HUES64 (cell line): ENCODE data around the gene PLA2G6.

Experiments used
- H3K27ac ChIP-seq: 2 replicates; pipeline ENCODE4 v1.7.0; 2013; ENCODE audit warnings: low read depth, low read length, inconsistent platforms
- H3K27me3 ChIP-seq: 2 replicates; pipeline ENCODE4 v1.6.1; 2013; ENCODE audit warnings: mild to moderate bottlenecking, low read length; ENCODE audit not compliant: insufficient read depth
- H3K36me3 ChIP-seq: 2 replicates; pipeline ENCODE4 v1.6.1; 2013; ENCODE audit warnings: mild to moderate bottlenecking, low read length; ENCODE audit not compliant: insufficient read depth
- H3K4me1 ChIP-seq: 2 replicates; pipeline ENCODE4 v1.6.1; 2013; ENCODE audit warnings: mild to moderate bottlenecking, low read length, moderate library complexity; ENCODE audit not compliant: insufficient read depth
- H3K4me3 ChIP-seq: 2 replicates; pipeline ENCODE4 v1.5.1; 2013; ENCODE audit warnings: mild to moderate bottlenecking, low read length, moderate library complexity
- H3K9ac ChIP-seq: 2 replicates; pipeline ENCODE4 v1.6.1; 2013; ENCODE audit warnings: mild to moderate bottlenecking, low read depth, low read length
- H3K9me3 ChIP-seq: 2 replicates; pipeline ENCODE4 v1.6.1; 2013; ENCODE audit warnings: low read depth, low read length; ENCODE audit not compliant: insufficient read depth
- WGBS: fragments of 150-250, 120-280 bp; methylation state at CpG from one replicate; pipeline ENCODE4 v1.1.7; 2013; ENCODE audit warnings: missing lambda C conversion rate; 5-methylcytosine and 5-hydroxymethylcytosine counted together

PLA2G6 gene

GRCh38 chr22:38174626-38175025 lies 7.0 kb downstream of the PLA2G6 start:
- Histone ChIP-seq H3K27me3 (no peaks in the 10 kb centered on the region), H3K36me3 (no peaks in the 10 kb centered on the region), H3K9me3 (no peaks in the 10 kb centered on the region), H3K27ac (no peak overlapping the region), H3K9ac (0 out of 2 replicates have a peak overlapping the region, but pooled peaks have one; percentile 33), H3K4me3 (no peak overlapping the region), H3K4me1 (peaks cover 5% of the 10 kb centered on the region; the same call in 1 of the 2 replicates)
- WGBS = 81% methylated on average over 14 of the region's 14 CpGs

- H3K4me1 ChIP-seq = peaks cover 5% of the 10 kb centered on the region; the same call in 1 of the 2 replicates
Observed at GRCh38 chr22:38173641-38173906, 8.1 kb downstream of the PLA2G6 start.

GRCh38 chr22:38172832-38173640 lies 8.6 kb downstream of the PLA2G6 start:
- peaks cover 5% of the 10 kb centered on the region; the same call in 1 of the 2 replicates for H3K4me1 ChIP-seq
- no peaks in the 10 kb centered on the region for H3K36me3 ChIP-seq
- no peaks in the 10 kb centered on the region for H3K27me3 ChIP-seq
- no peak overlapping the region; the same call in 1 of the 2 replicates for H3K9ac ChIP-seq
- no peak overlapping the region for H3K27ac ChIP-seq
- no peaks in the 10 kb centered on the region for H3K9me3 ChIP-seq
- H3K4me3 ChIP-seq = no peak overlapping the region
- WGBS = 86% methylated on average over 16 of the region's 16 CpGs

More at GRCh38 chr22:38173641-38173906, 8.1 kb downstream of the PLA2G6 start:
- WGBS = 85% methylated on average over 4 of the region's 4 CpGs
- Histone ChIP-seq H3K36me3 (no peaks in the 10 kb centered on the region), H3K9me3 (no peaks in the 10 kb centered on the region), H3K9ac (no peak overlapping the region), H3K27ac (no peak overlapping the region), H3K4me3 (no peak overlapping the region), H3K27me3 (no peaks in the 10 kb centered on the region)

GRCh38 chr22:38171927-38172831 lies 9.5 kb downstream of the PLA2G6 start:
- Histone ChIP-seq H3K27me3 (no peaks in the 10 kb centered on the region), H3K4me3 (no peak overlapping the region), H3K9ac (no peak overlapping the region), H3K9me3 (no peaks in the 10 kb centered on the region), H3K27ac (no peak overlapping the region), H3K36me3 (0 out of 2 replicates have a peak, but pooled peaks cover 2% of the 10 kb centered on the region), H3K4me1 (no peaks in the 10 kb centered on the region)
- WGBS = 90% methylated on average over 15 of the region's 16 CpGs

GRCh38 chr22:38170469-38170868 lies 11.2 kb downstream of the PLA2G6 start:
- Histone ChIP-seq H3K9me3 (no peaks in the 10 kb centered on the region), H3K4me1 (no peaks in the 10 kb centered on the region), H3K36me3 (0 out of 2 replicates have a peak, but pooled peaks cover 3% of the 10 kb centered on the region), H3K27ac (no peak overlapping the region), H3K9ac (no peak overlapping the region), H3K27me3 (no peaks in the 10 kb centered on the region), H3K4me3 (no peak overlapping the region)
- 96% methylated on average over 5 of the region's 5 CpGs for WGBS

- no peak overlapping the region for H3K9ac ChIP-seq
- no peak overlapping the region for H3K4me3 ChIP-seq
- 92% methylated on average over 17 of the region's 17 CpGs for WGBS
- H3K27ac ChIP-seq = no peak overlapping the region
- H3K27me3 ChIP-seq = no peaks in the 10 kb centered on the region
- no peaks in the 10 kb centered on the region for H3K4me1 ChIP-seq
- no peaks in the 10 kb centered on the region for H3K9me3 ChIP-seq
- H3K36me3 ChIP-seq = 0 out of 2 replicates have a peak, but pooled peaks cover 3% of the 10 kb centered on the region
Observed at GRCh38 chr22:38169116-38169515, 12.5 kb downstream of the PLA2G6 start.

- H3K4me1 ChIP-seq = no peaks in the 10 kb centered on the region
- H3K36me3 ChIP-seq = 0 out of 2 replicates have a peak, but pooled peaks cover 3% of the 10 kb centered on the region
- H3K27ac ChIP-seq = no peak overlapping the region
- H3K27me3 ChIP-seq = no peaks in the 10 kb centered on the region
- H3K9ac ChIP-seq = no peak overlapping the region
- WGBS = 90% methylated on average over 7 of the region's 7 CpGs
- no peak overlapping the region for H3K4me3 ChIP-seq
- H3K9me3 ChIP-seq = no peaks in the 10 kb centered on the region
Observed at GRCh38 chr22:38167988-38168407, 13.6 kb downstream of the PLA2G6 start.

GRCh38 chr22:38165922-38166593 lies 15.6 kb downstream of the PLA2G6 start:
- H3K4me1 ChIP-seq = no peaks in the 10 kb centered on the region
- no peak overlapping the region for H3K27ac ChIP-seq
- H3K27me3 ChIP-seq = no peaks in the 10 kb centered on the region
- H3K36me3 ChIP-seq = 0 out of 2 replicates have a peak, but pooled peaks cover 3% of the 10 kb centered on the region
- no peak overlapping the region for H3K4me3 ChIP-seq
- WGBS = 93% methylated on average over 13 of the region's 13 CpGs
- H3K9ac ChIP-seq = no peak overlapping the region
- no peaks in the 10 kb centered on the region for H3K9me3 ChIP-seq

GRCh38 chr22:38164551-38164918 lies 17.1 kb downstream of the PLA2G6 start:
- Histone ChIP-seq H3K9me3 (no peaks in the 10 kb centered on the region), H3K27me3 (no peaks in the 10 kb centered on the region), H3K4me3 (no peak overlapping the region), H3K4me1 (no peaks in the 10 kb centered on the region), H3K36me3 (0 out of 2 replicates have a peak, but pooled peaks cover 3% of the 10 kb centered on the region), H3K27ac (no peak overlapping the region), H3K9ac (no peak overlapping the region)
- WGBS = 91% methylated on average over 7 of the region's 7 CpGs

GRCh38 chr22:38163844-38164550 lies 17.6 kb downstream of the PLA2G6 start:
- no peak overlapping the region for H3K4me3 ChIP-seq
- no peak overlapping the region for H3K9ac ChIP-seq
- 90% methylated on average over 13 of the region's 13 CpGs for WGBS

More at GRCh38 chr22:38163844-38164550, 17.6 kb downstream of the PLA2G6 start:
- H3K36me3 ChIP-seq = 0 out of 2 replicates have a peak, but pooled peaks cover 3% of the 10 kb centered on the region
- no peak overlapping the region for H3K27ac ChIP-seq
- H3K4me1 ChIP-seq = no peaks in the 10 kb centered on the region
- no peaks in the 10 kb centered on the region for H3K27me3 ChIP-seq
- H3K9me3 ChIP-seq = no peaks in the 10 kb centered on the region
